H1 (cell line): Measurements from ENCODE around the gene SERPINE3. TPM values are rescaled to one million over a fixed set of nuclear protein-coding genes. Genes with fewer than 3 reads are reported as not detected.

Source experiments
- CTCF ChIA-PET: fragments of 300-600 bp; sonication (Branson Sonifier 250); formaldehyde crosslinking; loops from one replicate; lab custom pipeline; 2021; ENCODE audit not compliant: partially characterized antibody; lab: Charles Lee
- POLR2A ChIA-PET: fragments of 300-600 bp; sonication (Branson Sonifier 250); formaldehyde crosslinking; loops from one replicate; lab custom pipeline; 2021; ENCODE audit warnings: inconsistent platforms; ENCODE audit not compliant: partially characterized antibody; lab: Charles Lee
- DNase-seq, 2 experiments: peaks; one replicate each; pipeline versions ENCODE4 v3.0.0 to v3.0.0-alpha.2; 2010 to 2022; ENCODE audit warnings: low spot score in 2 of 2, low read depth in 1 of 2, mixed read lengths in 1 of 2
- FAIRE-seq: peaks from 2 replicates; lab custom pipeline; 2011; peaks lifted over from hg19 to GRCh38; lab: Jason Lieb, UNC
- H2AFZ ChIP-seq: 2 replicates; pipeline ENCODE4 v1.8.1; 2012; ENCODE audit warnings: low read length, inconsistent platforms
- H2AK5ac ChIP-seq: 2 replicates; pipeline ENCODE4 v1.6.1; 2013; ENCODE audit warnings: low read depth, low read length
- H2BK120ac ChIP-seq: replicated peaks from 2 replicates; pipeline ENCODE3; 2013; ENCODE audit warnings: low read depth, low read length, inconsistent platforms
- H2BK12ac ChIP-seq: 2 replicates; pipeline ENCODE4 v1.6.1; 2013; ENCODE audit warnings: low read depth, low read length
- H2BK15ac ChIP-seq: 2 replicates; pipeline ENCODE4 v1.6.1; 2013; ENCODE audit warnings: low read length
- H2BK20ac ChIP-seq: 2 replicates; pipeline ENCODE4 v1.6.1; 2013; ENCODE audit warnings: low read length
- H2BK5ac ChIP-seq: 2 replicates; pipeline ENCODE4 v1.6.1; 2013; ENCODE audit warnings: low read depth, low read length
- H3K14ac ChIP-seq: 2 replicates; pipeline ENCODE4 v1.6.1; 2013; ENCODE audit warnings: inconsistent platforms; ENCODE audit not compliant: insufficient read length
- H3K18ac ChIP-seq: 2 replicates; pipeline ENCODE4 v1.6.1; 2013; ENCODE audit warnings: low read length; ENCODE audit errors: extremely low read depth
- H3K23ac ChIP-seq: 2 replicates; pipeline ENCODE4 v1.6.1; 2013; ENCODE audit warnings: inconsistent platforms; ENCODE audit not compliant: insufficient read length
- H3K23me2 ChIP-seq: 2 replicates; pipeline ENCODE4 v1.6.1; 2013; ENCODE audit warnings: low read depth, low read length
- H3K27ac ChIP-seq: 2 replicates; pipeline ENCODE4 v1.6.1; 2011; ENCODE audit warnings: low read depth, low read length, inconsistent platforms
- H3K27me3 ChIP-seq, 4 experiments: replicated peaks in 1 of 4; 1 replicate in 1 of 4; 2 replicates in 3 of 4; pipeline versions ENCODE4 v1.6.1 to v1.8.1; 2011 to 2013; ENCODE audit warnings: low read length in 3 of 4, mild to moderate bottlenecking in 3 of 4, inconsistent platforms in 2 of 4, mixed read lengths in 2 of 4, moderate library complexity in 1 of 4; ENCODE audit not compliant: control insufficient read depth in 3 of 4, insufficient read depth in 3 of 4; ENCODE audit errors: extremely low read depth in 1 of 4
- H3K36me3 ChIP-seq, 4 experiments: 2 replicates each; pipeline versions ENCODE4 v1.6.1 to v1.8.1; 2011 to 2013; ENCODE audit warnings: mild to moderate bottlenecking in 4 of 4, low read length in 3 of 4, moderate library complexity in 2 of 4, control low read depth in 1 of 4, inconsistent platforms in 1 of 4; ENCODE audit not compliant: insufficient read depth in 4 of 4, control insufficient read depth in 2 of 4
- H3K4ac ChIP-seq: replicated peaks from 2 replicates; pipeline ENCODE3; 2013; ENCODE audit warnings: low read length, low read depth, mixed read lengths, inconsistent platforms; ENCODE audit not compliant: insufficient read length
- H3K4me1 ChIP-seq, 4 experiments: replicated peaks in 1 of 4; 1 replicate in 1 of 4; 2 replicates in 3 of 4; pipeline versions ENCODE4 v1.6.1 to v1.8.1; 2011 to 2013; ENCODE audit warnings: low read length in 3 of 4, inconsistent platforms in 2 of 4, mixed read lengths in 1 of 4; ENCODE audit not compliant: insufficient read depth in 4 of 4, control insufficient read depth in 3 of 4
- H3K4me2 ChIP-seq, 2 experiments: 2 replicates each; pipeline versions ENCODE4 v1.6.1 to v1.8.1; 2011 to 2013; ENCODE audit warnings: low read depth in 2 of 2, low read length in 2 of 2, control low read depth in 1 of 2, inconsistent platforms in 1 of 2, mild to moderate bottlenecking in 1 of 2; ENCODE audit not compliant: insufficient read depth in 1 of 2
- H3K4me3 ChIP-seq, 4 experiments: fragments of 200-600, 300-600 bp in 1 of 4; sonication (generic), shearing (Covaris generic), sonication (Bioruptor Twin) in 1 of 4; 2 replicates each; pipeline versions ENCODE4 v1.5.1 to v1.8.1; 2011 to 2016; ENCODE audit warnings: low read length in 4 of 4, low read depth in 3 of 4, control low read depth in 2 of 4, inconsistent platforms in 2 of 4, mild to moderate bottlenecking in 2 of 4, mixed read lengths in 1 of 4, moderate library complexity in 1 of 4; ENCODE audit not compliant: insufficient read depth in 2 of 4; ENCODE audit errors: extremely low read depth in 1 of 4
- H3K56ac ChIP-seq: replicated peaks from 2 replicates; pipeline ENCODE3; 2013; ENCODE audit warnings: low read depth, mild to moderate bottlenecking, mixed read lengths, low read length, inconsistent platforms; ENCODE audit not compliant: insufficient read length
- H3K79me1 ChIP-seq: 2 replicates; pipeline ENCODE4 v1.6.1; 2013; ENCODE audit warnings: low read depth, low read length, control low read depth
- H3K79me2 ChIP-seq, 2 experiments: 2 replicates each; pipeline versions ENCODE4 v1.6.1 to v1.8.1; 2012 to 2013; ENCODE audit warnings: low read length in 2 of 2, mild to moderate bottlenecking in 2 of 2, inconsistent platforms in 1 of 2; ENCODE audit not compliant: insufficient read depth in 2 of 2, control insufficient read depth in 1 of 2
- H3K9ac ChIP-seq, 4 experiments: replicated peaks in 1 of 4; 1 replicate in 1 of 4; 2 replicates in 3 of 4; pipeline versions ENCODE4 v1.6.1 to v1.8.1; 2011 to 2013; ENCODE audit warnings: low read depth in 3 of 4, low read length in 3 of 4, control low read depth in 2 of 4, mild to moderate bottlenecking in 2 of 4, moderate library complexity in 2 of 4, inconsistent platforms in 1 of 4; ENCODE audit errors: extremely low read depth in 1 of 4
- H3K9me3 ChIP-seq, 2 experiments: 2 replicates each; pipeline versions ENCODE4 v1.6.1 to v1.8.1; 2012 to 2013; ENCODE audit warnings: mild to moderate bottlenecking in 2 of 2, moderate library complexity in 2 of 2, control low read depth in 1 of 2, inconsistent platforms in 1 of 2, low read depth in 1 of 2, low read length in 1 of 2, mixed read lengths in 1 of 2; ENCODE audit not compliant: insufficient read depth in 2 of 2
- H4K20me1 ChIP-seq, 2 experiments: replicated peaks in 1 of 2; 2 replicates each; pipeline versions ENCODE3 to v1.8.1; 2011 to 2013; ENCODE audit warnings: inconsistent platforms in 2 of 2, low read length in 2 of 2, mild to moderate bottlenecking in 1 of 2; ENCODE audit not compliant: insufficient read depth in 2 of 2, control insufficient read depth in 1 of 2
- H4K5ac ChIP-seq: 2 replicates; pipeline ENCODE4 v1.6.1; 2013; ENCODE audit warnings: low read length, low read depth, mixed read lengths, inconsistent platforms; ENCODE audit not compliant: insufficient read length
- H4K8ac ChIP-seq: 2 replicates; pipeline ENCODE4 v1.8.0; 2013; ENCODE audit warnings: mild to moderate bottlenecking, moderate library complexity, low read length, inconsistent platforms; ENCODE audit not compliant: insufficient read depth; ENCODE audit errors: extremely low read depth
- H4K91ac ChIP-seq: replicated peaks from 2 replicates; pipeline ENCODE3; 2013; ENCODE audit warnings: low read length, mixed read lengths, inconsistent platforms; ENCODE audit not compliant: insufficient read length
- KDM5A ChIP-seq: fragments of 200-600 bp; IDR thresholded peaks from 2 replicates; pipeline ENCODE4 v1.7.1; 2012; ENCODE audit warnings: mild to moderate bottlenecking, low read length, inconsistent platforms, mixed read lengths
- WGBS, 2 experiments: shearing (Covaris generic) in 1 of 2; methylation state at CpG; one replicate each; pipeline versions ENCODE4 v1.1.6 to v1.1.7; 2013 to 2015; ENCODE audit warnings: low lambda C conversion rate in 2 of 2, mixed read lengths in 2 of 2, inconsistent platforms in 1 of 2, low coverage in 1 of 2, missing lambda C conversion rate in 1 of 2; ENCODE audit not compliant: insufficient replicate concordance in 2 of 2, insufficient coverage in 1 of 2, insufficient read length in 1 of 2; ENCODE audit errors: extremely low coverage in 1 of 2, missing lambda C conversion rate in 1 of 2; 5-methylcytosine and 5-hydroxymethylcytosine counted together
- polyA plus RNA-seq, 7 experiments: library from polyadenylated mRNA; depleted of rRNA in 3 of 7; stranded (reverse) in 5 of 7; unstranded in 2 of 7; fragments of >200 nt in 5 of 7; fragments of 200-250 nt in 2 of 7; gene quantifications; 1 replicate in 5 of 7; 2 replicates in 1 of 7; 4 replicates in 1 of 7; pipeline versions ENCODE4 v1.2.1 to v1.2.3, GENCODE V29; 2011 to 2013; ENCODE audit warnings: missing spikeins in 2 of 7, mixed read lengths in 2 of 7
- total RNA-seq: library from RNA; stranded (reverse); fragmentation: NEBNext Ultra II Directional; extraction: Animal tissue kit (Norgen Biotek cat#: 25700); gene quantifications from 2 replicates; pipeline ENCODE4 v1.2.1, GENCODE V29; 2021

The SERPINE3 gene
- total and polyA plus RNA-seq, 2 of the 8 experiments (the other 6 are each of a cell fraction or from before 2014, with no cell fraction given): 0.34 to 1.0 TPM

DNA sequence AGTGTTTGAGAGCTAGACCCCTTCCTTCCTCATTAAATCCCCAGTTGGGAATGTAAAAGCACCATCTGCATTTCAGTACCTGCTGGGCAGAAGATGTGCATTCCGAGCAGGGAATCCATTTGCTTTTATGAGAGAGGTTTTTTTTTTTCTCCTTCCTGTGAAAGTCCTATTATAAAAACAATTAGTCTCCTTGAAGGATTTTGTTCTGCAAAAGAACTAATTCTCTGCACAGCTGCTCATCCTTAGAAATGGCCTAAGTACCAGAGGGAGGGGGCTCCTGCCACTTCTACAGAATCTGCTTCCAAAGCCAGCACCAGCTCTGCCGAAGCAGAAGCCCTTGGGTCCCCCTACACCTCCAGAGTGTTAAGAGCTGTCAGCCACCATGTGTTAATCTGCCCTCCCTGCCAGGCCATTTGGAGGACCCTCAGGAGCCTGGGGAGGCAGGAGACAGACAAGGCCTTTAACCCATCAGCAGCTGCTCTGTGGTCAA lies 36.4 kb upstream of the SERPINE3 start:
- FAIRE-seq: peak; percentile 97
- no peak overlapping the region for H2AFZ ChIP-seq
- peak overlapping the region; percentile 33; the same call in 1 of the 2 replicates for H3K27ac ChIP-seq
- no peak for TF ChIP-seq KDM5A

More for the DNA sequence above, 36.4 kb upstream of the SERPINE3 start:
- H3K27me3 ChIP-seq: no peaks in the 10 kb centered on the region
- H3K36me3 ChIP-seq: no peaks in the 10 kb centered on the region
- DNase-seq: peak in 1 of 2 experiments; percentile 75
- peak overlapping the region; percentile 63 for H2BK120ac ChIP-seq
- peak overlapping the region; percentile 77 for H3K56ac ChIP-seq
- H3K4me1 ChIP-seq: peaks cover 11 to 32% (median 28%) of the 10 kb centered on the region in 4 experiments
- no peaks in the 10 kb centered on the region; the same call in 1 of the 2 replicates for H3K23me2 ChIP-seq
- no peaks in the 10 kb centered on the region for H3K79me1 ChIP-seq
- H3K23ac ChIP-seq: no peak overlapping the region
- 0 out of 2 replicates have a peak overlapping the region, but pooled peaks have one; percentile 13 for H2BK12ac ChIP-seq
- no peak overlapping the region for H3K14ac ChIP-seq
- CTCF ChIA-PET: interaction anchor here (0.6 to 4.2 kb wide), 10 partner anchors 10 to 725 kb away, joined by 3 to 35 read pairs (median 4); no protein-coding TSS in a partner anchor
- H3K9ac ChIP-seq: no peak overlapping the region; a peak in 1 of 7 replicates
- peak overlapping the region; percentile 91 for H4K91ac ChIP-seq
- peak overlapping the region; percentile 84 for H4K5ac ChIP-seq
- no peak overlapping the region for H3K4ac ChIP-seq
- no peaks in the 10 kb centered on the region for H4K20me1 ChIP-seq
- no peak overlapping the region for H2AK5ac ChIP-seq
- H3K4me2 ChIP-seq: peak overlapping the region; percentile 16 to 58; a peak in 3 of 4 replicates
- WGBS, 2 experiments: 0% methylated on average over 2 of the region's 2 CpGs; no CpG with 5 or more reads in 1 of the 2 experiments
- peak overlapping the region; percentile 77 for H2BK20ac ChIP-seq
- H3K9me3 ChIP-seq: no peaks in the 10 kb centered on the region
- POLR2A ChIA-PET: interaction anchor here (0.7 to 2.5 kb wide), 15 partner anchors 9 to 158 kb away, joined by 3 to 19 read pairs (median 4); no protein-coding TSS in a partner anchor
- H2BK5ac ChIP-seq: peak overlapping the region; percentile 100
- H3K4me3 ChIP-seq: peak overlapping the region in 1 of 4 experiments; percentile 23; a peak in 1 of 8 replicates
- H2BK15ac ChIP-seq: no peak overlapping the region
- H3K79me2 ChIP-seq: no peaks in the 10 kb centered on the region
- H3K18ac ChIP-seq: peak overlapping the region; percentile 12; the same call in 1 of the 2 replicates
- H4K8ac ChIP-seq: no peak overlapping the region
